ENCODE data around the gene LGSN.

DNA sequence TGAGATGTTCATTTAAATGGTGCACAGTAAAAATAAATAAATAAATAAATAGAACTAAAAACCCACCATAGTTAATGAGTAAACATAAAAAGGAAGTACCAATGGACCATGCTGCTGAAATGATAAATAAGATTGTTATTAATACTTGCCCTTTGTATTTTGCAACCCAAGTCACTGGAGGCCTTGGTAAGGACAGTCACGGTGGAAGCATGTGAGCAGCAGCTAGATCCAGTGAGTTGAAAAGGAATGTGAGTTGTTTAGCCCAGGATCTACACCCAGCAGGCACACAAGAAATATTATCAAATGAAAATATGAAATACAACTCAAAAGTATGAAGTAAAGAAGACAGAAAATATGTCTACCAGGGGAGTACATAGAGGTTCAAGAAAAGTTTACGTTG, 6.7 kb downstream of the LGSN start:
- TF ChIP-seq CTCF (IDR thresholded peaks at IDR 0.05), result no peak
- no peak for TF ChIP-seq POLR2A (IDR thresholded peaks at IDR 0.05)

All from stomach (tissue), 4 donors.